GM21423 (cell line): ENCODE data around the gene ST7.
A peak's percentile ranks its signal among the peaks of the same experiment; 100 is the strongest.
"Not testable (repeated sequence)": the region's sequence is repeated elsewhere in the genome, so short reads cannot be mapped to it uniquely, and the experiment has no call there.

Experiments used
- ATAC-seq: cut with Tn5 transposase; IDR thresholded peaks from one replicate; pipeline ENCODE4 v1.9.1; 2021; ENCODE audit warnings: mild to moderate bottlenecking, moderate library complexity; ENCODE audit not compliant: unreplicated experiment

ST7 gene

DNA sequence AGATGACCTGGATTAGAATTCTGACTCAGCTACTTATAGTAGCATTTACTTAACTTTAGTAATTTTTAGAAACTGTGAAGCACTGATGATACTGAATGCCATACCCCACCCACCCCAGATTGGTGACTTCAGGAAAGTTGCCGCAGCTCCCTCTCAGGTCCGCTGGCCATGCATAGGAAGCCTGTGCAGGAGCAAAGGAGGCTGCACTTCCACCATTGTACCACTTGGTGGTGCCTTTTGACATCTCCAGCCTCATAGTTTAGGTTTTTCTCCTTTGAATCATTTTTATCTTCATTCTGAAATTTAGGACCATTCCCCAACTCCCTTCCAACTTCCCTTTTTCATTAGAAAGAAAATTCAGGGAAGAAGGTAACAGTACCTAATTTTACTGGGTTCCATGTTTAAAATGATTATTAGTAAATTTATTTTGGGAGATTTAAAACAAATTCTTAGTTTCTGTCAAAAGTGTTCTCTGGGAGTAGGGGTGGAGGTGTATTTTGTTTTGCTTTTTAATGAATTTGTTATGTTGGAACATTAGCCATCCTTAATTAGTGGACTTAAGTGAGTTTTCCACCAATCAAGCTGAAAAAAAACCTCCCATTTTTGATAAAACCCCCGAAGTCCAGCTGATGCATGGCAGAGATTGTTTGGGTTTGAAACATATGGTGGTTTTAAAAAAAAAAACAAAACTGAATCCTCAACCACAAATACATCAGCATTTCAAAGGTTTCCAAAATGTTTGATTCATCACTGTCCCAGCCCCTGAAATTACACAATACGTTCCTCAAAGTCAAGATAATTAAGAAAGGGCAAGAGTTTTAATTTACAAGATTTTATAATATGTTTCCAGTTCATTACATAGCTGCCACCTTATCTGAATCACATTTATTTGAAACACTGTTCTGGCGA is 259.9 kb downstream of the ST7 start:
- peak; percentile 84 for ATAC-seq

- no peak for ATAC-seq
Observed at GRCh38 chr7:117216010-117216409, 262.7 kb downstream of the ST7 start.

- no peak for ATAC-seq
Observed at GRCh38 chr7:117216436-117217069, 263.3 kb downstream of the ST7 start.

- ATAC-seq = no peak
Observed at GRCh38 chr7:117217106-117218035, 264.1 kb downstream of the ST7 start.

DNA sequence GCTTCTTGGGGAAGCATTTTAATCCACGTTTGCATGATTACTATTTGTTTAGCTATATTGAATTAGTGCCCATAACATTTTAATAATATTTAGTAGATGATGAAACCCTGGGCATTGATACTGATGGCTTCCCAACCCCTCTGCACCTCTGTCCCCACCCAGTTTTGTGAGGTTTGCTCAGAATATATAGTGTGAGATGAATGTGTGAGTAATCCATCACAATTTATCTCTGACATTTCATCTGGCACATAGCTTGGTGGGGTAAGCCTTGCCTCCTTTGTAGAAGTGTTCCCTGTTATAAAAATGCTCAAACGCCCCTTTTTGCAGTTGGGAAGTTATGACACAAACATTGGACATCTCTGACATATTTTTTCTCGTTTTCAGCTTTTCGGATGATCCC is 265.4 kb downstream of the ST7 start:
- ATAC-seq = no peak

GRCh38 chr7:117219485-117219884 is 266.2 kb downstream of the ST7 start:
- no peak for ATAC-seq

- ATAC-seq = no peak
Observed at GRCh38 chr7:117220836-117221235, 267.5 kb downstream of the ST7 start.

- ATAC-seq = no peak
Observed at GRCh38 chr7:117225536-117225935, 272.2 kb downstream of the ST7 start.

DNA sequence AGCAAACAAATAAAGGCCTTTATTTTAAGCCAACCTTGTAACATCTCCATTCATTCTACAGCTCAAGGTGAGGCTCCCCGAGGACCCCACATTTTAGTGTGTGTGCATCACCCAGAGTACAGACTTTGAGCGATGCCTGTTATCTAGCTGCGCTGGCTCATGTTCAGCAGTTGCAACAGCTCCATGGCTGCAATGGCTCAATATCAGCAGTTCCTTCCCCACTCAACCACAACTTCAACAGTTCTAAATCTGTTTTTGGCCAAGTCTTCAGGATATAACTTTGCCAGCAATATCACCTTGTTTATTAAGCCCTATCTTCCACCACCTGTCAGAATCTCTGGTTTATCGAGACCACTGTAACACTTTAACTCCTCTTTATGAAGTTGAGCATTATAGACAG is 273.8 kb downstream of the ST7 start:
- ATAC-seq = no peak

GRCh38 chr7:117229350-117229749 is 276.0 kb downstream of the ST7 start:
- ATAC-seq = no peak

DNA sequence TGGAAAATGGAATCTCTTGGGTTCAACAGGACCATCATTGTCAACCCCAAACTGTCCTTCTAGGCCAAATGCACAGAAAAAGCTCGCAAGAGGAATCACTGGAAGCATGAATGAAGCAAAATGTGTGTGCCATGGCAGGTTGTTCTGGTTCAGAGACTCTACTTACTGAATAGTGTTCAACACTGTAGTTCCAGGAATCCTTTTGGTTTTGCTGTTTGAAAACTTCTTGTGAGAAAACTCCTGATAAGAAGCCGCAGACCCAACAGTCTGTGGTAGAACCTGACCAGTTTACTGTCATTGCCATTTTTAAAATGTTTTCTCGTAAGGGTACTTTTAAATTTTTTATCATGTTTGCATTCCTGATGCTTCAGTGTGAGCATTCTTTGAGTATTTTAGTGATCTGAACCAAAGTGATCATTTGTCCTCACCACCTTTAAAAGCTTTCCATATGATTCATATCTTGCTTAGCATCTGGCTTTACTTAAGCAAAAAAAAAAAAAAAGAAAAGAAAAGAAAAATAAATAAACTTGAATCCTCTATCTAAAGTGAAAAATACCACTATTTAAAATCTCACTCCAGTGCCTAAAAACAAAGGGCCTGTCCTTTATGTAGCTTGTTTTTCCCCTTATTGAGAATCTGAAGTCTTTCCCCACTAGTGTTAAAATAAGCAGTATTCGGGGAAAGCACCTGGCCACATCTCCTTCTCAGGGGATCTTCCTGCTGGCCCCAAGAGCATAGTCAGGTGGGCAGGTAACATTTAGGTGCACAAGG is 277.2 kb downstream of the ST7 start:
- peak; percentile 76 for ATAC-seq

GRCh38 chr7:117231047-117231359 is 277.7 kb downstream of the ST7 start:
- ATAC-seq = no peak

- no peak for ATAC-seq
Observed at GRCh38 chr7:117237646-117238045, 284.3 kb downstream of the ST7 start.

- no peak for ATAC-seq
Observed at GRCh38 chr7:117238472-117238871, 285.2 kb downstream of the ST7 start.

DNA sequence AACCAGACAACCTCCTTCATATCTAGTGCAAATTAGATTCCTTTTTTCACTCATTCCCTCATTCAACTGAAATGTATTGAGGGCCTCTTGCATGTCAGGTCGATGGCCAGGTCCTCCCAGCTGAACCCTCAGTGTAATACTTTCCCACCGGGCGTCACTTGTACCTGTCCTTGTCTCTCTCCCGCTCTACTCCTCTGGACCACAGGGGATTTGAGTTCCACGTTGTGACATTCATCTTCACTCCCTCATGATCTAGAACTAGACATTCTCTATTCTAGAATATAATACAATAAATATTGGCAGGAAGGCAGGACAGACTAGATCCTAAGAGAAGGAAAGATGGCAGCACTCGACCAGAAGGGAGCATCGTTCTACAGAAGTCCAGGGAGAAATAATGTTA is 285.6 kb downstream of the ST7 start:
- ATAC-seq = no peak

GRCh38 chr7:117241088-117241487 is 287.8 kb downstream of the ST7 start:
- no peak for ATAC-seq

- ATAC-seq = no peak
Observed at GRCh38 chr7:117243390-117243789, 290.1 kb downstream of the ST7 start.

GRCh38 chr7:117245703-117246102 is 292.4 kb downstream of the ST7 start:
- not testable (repeated sequence) for ATAC-seq

GRCh38 chr7:117247809-117248208 is 294.5 kb downstream of the ST7 start:
- no peak for ATAC-seq

GRCh38 chr7:117248829-117249228 is 295.5 kb downstream of the ST7 start:
- no peak for ATAC-seq

- ATAC-seq = no peak
Observed at GRCh38 chr7:117249696-117250095, 296.4 kb downstream of the ST7 start.
